ENCODE results near the gene LRIT1.

LRIT1 gene

DNA sequence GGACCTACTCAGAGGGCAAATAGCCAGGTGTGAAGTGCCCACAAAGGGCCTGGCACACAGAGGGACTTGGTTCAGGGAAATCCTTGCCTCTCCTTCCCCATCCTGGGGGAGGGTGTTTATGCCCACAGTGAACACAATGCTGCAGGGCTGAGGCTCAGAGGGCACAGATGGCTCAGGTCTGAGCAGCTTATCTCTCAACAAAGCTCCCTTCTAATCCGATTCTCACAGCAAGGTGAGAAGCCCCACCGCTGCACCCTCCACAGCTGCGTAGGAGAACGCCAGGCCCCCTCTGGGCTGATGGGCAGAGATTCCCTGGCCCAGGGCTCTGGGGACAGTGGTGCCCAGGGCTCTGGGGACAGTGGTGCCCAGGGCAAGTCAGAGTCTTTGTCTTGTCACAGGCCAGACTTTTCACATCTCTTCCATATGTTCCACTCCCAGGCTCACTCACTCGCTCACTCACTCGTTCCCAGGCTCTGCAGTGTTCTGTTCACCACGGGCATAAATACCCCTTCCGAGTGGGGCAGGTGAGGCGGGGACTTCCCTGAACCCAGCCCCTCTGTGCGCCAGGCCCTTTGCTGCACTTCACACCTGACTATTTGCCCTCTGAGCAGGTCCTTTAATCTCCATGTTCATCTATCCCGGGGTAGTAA lies 55.7 kb downstream of the LRIT1 start:
- DNase-seq, result no peak

DNA sequence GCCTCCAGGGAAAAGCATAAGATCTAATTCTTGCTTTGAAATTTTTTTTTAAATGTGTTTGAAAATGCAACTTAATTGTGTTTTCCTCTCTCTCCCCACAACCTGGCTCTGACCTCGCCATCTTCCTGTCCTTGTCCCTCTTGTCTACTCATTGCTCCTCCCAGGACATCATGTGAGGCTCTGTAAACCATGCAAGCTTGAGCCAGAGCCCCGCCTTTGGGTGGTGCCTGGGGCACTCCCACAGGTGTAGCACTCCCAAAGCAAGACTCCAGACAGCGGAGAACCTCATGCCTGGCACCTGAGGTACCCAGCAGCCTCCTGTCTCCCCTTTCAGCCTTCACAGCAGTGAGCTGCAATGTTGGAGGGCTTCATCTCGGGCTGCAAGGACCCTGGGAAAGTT lies 56.8 kb downstream of the LRIT1 start:
- no peak for DNase-seq

DNA sequence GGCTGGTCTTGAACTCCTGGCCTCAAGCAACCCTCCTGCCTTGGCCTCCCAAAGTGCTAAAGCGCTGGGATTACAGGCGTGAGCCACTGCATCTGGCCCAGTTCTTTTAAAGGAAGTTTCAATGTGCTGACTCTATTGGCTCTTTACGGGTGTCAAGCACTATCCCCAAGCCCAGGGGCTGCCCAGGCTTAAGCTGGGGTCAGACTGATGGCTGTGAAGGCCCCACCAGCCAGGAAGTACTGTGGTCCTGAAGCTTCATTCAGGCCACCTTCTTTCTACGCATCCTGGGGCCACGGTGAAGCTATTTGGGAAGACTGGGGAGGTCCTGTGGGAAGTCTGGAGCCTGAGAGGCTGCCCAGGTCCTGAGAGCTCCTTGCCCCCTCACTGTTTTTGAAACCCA lies 59.7 kb downstream of the LRIT1 start:
- no peak for DNase-seq
